Suprapubic skin (tissue), 4 donors: ENCODE data around the gene GRIN2A. TPM values are rescaled to one million over a fixed set of nuclear protein-coding genes. Genes with fewer than 3 reads are reported as not detected.

Experiments
- DNase-seq, 2 donors: peaks; one replicate each; pipeline ENCODE4 v3.0.0-alpha.2; 2019; ENCODE audit warnings: low spot score in 2 of 2
- H3K27ac ChIP-seq: fragments of 200-600 bp; sonication (generic); one replicate; pipeline ENCODE4 v1.5.1; 2019
- H3K27me3 ChIP-seq: fragments of 200-600 bp; sonication (generic); one replicate; pipeline ENCODE4 v1.5.1; 2019
- H3K36me3 ChIP-seq: fragments of 200-600 bp; sonication (generic); one replicate; pipeline ENCODE4 v1.5.1; 2019
- H3K4me1 ChIP-seq: fragments of 200-600 bp; sonication (generic); one replicate; pipeline ENCODE4 v1.5.1; 2019
- H3K4me3 ChIP-seq: fragments of 200-600 bp; sonication (generic); one replicate; pipeline ENCODE4 v1.5.1; 2019; ENCODE audit warnings: mild to moderate bottlenecking
- H3K9me3 ChIP-seq: fragments of 200-600 bp; sonication (generic); one replicate; pipeline ENCODE4 v1.5.1; 2019
- CTCF ChIP-seq, 2 donors: fragments of 200-600 bp in 1 of 2; fragments of 450-650 bp in 1 of 2; sonication (generic) in 1 of 2; IDR thresholded peaks; one replicate each; pipeline ENCODE4 v1.5.1; 2016 to 2019; ENCODE audit warnings: antibody characterized with exemption in 2 of 2, mild to moderate bottlenecking in 1 of 2, moderate library complexity in 1 of 2
- EP300 ChIP-seq: sonication (generic); formaldehyde crosslinking; IDR thresholded peaks from one replicate; pipeline ENCODE4 v1.6.1; 2017; ENCODE audit warnings: antibody characterized with exemption
- POLR2A ChIP-seq, 2 donors: fragments of 450-650 bp; IDR thresholded peaks; one replicate each; pipeline ENCODE4 v1.6.1; 2017; ENCODE audit warnings: antibody characterized with exemption in 2 of 2, mild to moderate bottlenecking in 2 of 2, moderate library complexity in 2 of 2
- POLR2AphosphoS5 ChIP-seq, 3 donors: sonication (generic); formaldehyde crosslinking; IDR thresholded peaks; one replicate each; pipeline ENCODE4 v1.6.1; 2017; ENCODE audit warnings: antibody characterized with exemption in 3 of 3
- WGBS: methylation state at CpG from one replicate; pipeline ENCODE4 v1.1.5; 2018; 5-methylcytosine and 5-hydroxymethylcytosine counted together
- total RNA-seq, 4 donors: library from RNA; depleted of rRNA; stranded (reverse); fragments of >200 nt; gene quantifications; one replicate each; pipeline ENCODE4 v1.1.0, GENCODE V29; 2016

The GRIN2A gene
- total RNA-seq, 4 donors from 2014 or later = 0.08 to 5.4 (median 1.3) TPM

- 88% methylated on average over 4 of the region's 4 CpGs for WGBS
- no peak overlapping the region for H3K4me3 ChIP-seq
- no peaks in the 10 kb centered on the region for H3K36me3 ChIP-seq
- H3K27me3 ChIP-seq = no peaks in the 10 kb centered on the region
- no peaks in the 10 kb centered on the region for H3K4me1 ChIP-seq
- no peak for DNase-seq
- no peaks in the 10 kb centered on the region for H3K9me3 ChIP-seq
- TF ChIP-seq EP300 = no peak
- no peak for TF ChIP-seq POLR2A (IDR thresholded peaks at IDR 0.05)
- no peak for TF ChIP-seq CTCF (IDR thresholded peaks at IDR 0.05)
- no peak for TF ChIP-seq POLR2AphosphoS5 (IDR thresholded peaks at IDR 0.05)
- H3K27ac ChIP-seq = no peak overlapping the region
These were observed 424.5 kb downstream of the GRIN2A start for GRCh38 chr16:9757687-9758086.

GRCh38 chr16:9756434-9756833 lies 425.8 kb downstream of the GRIN2A start:
- H3K36me3 ChIP-seq = no peaks in the 10 kb centered on the region
- no peak for DNase-seq
- no peaks in the 10 kb centered on the region for H3K9me3 ChIP-seq
- no peak overlapping the region for H3K4me3 ChIP-seq
- no peak overlapping the region for H3K27ac ChIP-seq
- TF ChIP-seq CTCF (IDR thresholded peaks at IDR 0.05) = no peak
- no peak for TF ChIP-seq POLR2A (IDR thresholded peaks at IDR 0.05)
- TF ChIP-seq POLR2AphosphoS5 (IDR thresholded peaks at IDR 0.05) = no peak
- no peak for TF ChIP-seq EP300
- H3K4me1 ChIP-seq = no peaks in the 10 kb centered on the region
- WGBS = 97% methylated on average over 4 of the region's 4 CpGs
- H3K27me3 ChIP-seq = no peaks in the 10 kb centered on the region

DNA sequence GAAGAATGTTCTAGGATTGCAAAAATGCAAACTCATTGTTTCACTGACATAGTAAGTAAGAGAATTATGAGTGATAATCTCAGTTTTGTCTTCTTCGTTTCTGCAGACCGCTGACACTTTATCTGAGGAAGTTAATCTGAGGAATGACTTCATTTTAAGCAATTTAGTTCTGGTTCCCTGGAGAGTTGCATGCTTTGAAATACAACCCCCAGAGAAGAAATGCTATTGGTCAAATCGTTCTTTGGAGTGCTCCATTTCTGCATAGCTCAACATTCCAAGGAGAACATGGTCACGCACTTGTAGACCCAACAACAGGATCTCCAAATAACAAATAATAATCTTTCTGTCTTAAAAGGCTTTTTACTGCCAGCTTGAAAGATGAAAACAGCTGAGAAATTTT lies 427.1 kb downstream of the GRIN2A start:
- Histone ChIP-seq H3K9me3 (no peaks in the 10 kb centered on the region), H3K27ac (no peak overlapping the region), H3K27me3 (no peaks in the 10 kb centered on the region), H3K36me3 (no peaks in the 10 kb centered on the region), H3K4me3 (no peak overlapping the region), H3K4me1 (no peaks in the 10 kb centered on the region)
- TF ChIP-seq POLR2AphosphoS5 (IDR thresholded peaks at IDR 0.05) (no peak), CTCF (IDR thresholded peaks at IDR 0.05) (no peak), POLR2A (IDR thresholded peaks at IDR 0.05) (no peak), EP300 (no peak)
- WGBS = 40% methylated on average over 4 of the region's 4 CpGs
- no peak for DNase-seq

DNA sequence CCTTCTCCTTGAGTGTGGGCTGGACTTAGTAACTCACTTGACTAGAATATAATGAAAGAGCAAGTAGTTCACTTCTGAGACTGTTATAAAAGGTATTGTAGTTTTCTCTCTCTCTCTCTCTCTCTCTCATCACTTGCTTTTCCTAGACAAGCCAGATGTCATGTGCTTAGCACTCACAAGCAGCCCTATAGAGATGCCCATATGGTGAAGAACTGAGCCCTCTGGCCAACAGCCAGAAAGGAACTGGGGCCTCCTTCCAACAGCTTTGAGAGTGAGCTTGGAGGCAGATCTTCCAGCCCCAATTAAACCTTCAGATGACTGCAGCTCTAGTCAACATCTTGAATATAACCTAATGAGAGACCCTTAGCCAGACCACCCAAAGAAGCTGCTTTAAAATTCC lies 440.5 kb downstream of the GRIN2A start:
- Histone ChIP-seq H3K36me3 (no peaks in the 10 kb centered on the region), H3K27ac (no peak overlapping the region), H3K9me3 (no peaks in the 10 kb centered on the region), H3K4me1 (no peaks in the 10 kb centered on the region), H3K27me3 (no peaks in the 10 kb centered on the region), H3K4me3 (no peak overlapping the region)
- DNase-seq = no peak
- no peak for TF ChIP-seq EP300
- TF ChIP-seq CTCF (IDR thresholded peaks at IDR 0.05) = no peak
- no peak for TF ChIP-seq POLR2AphosphoS5 (IDR thresholded peaks at IDR 0.05)
- no peak for TF ChIP-seq POLR2A (IDR thresholded peaks at IDR 0.05)

GRCh38 chr16:9739301-9739700 lies 442.9 kb downstream of the GRIN2A start:
- H3K36me3 ChIP-seq = no peaks in the 10 kb centered on the region
- no peaks in the 10 kb centered on the region for H3K9me3 ChIP-seq
- no peak overlapping the region for H3K4me3 ChIP-seq
- no peak for TF ChIP-seq CTCF (IDR thresholded peaks at IDR 0.05)
- no peak for TF ChIP-seq EP300
- TF ChIP-seq POLR2AphosphoS5 (IDR thresholded peaks at IDR 0.05) = no peak
- no peak for TF ChIP-seq POLR2A (IDR thresholded peaks at IDR 0.05)
- no peak for DNase-seq
- H3K27ac ChIP-seq = no peak overlapping the region
- WGBS = 91% methylated on average over 6 of the region's 6 CpGs
- no peaks in the 10 kb centered on the region for H3K4me1 ChIP-seq
- H3K27me3 ChIP-seq = no peaks in the 10 kb centered on the region
